Vagina (tissue), 2 donors: ENCODE data around the gene ZNF662.

ENCODE experiments used
- CTCF ChIP-seq, 3 experiments: fragments of 450-650 bp in 2 of 3; fragments of 200-600 bp in 1 of 3; sonication (generic) in 1 of 3; IDR thresholded peaks; one replicate each; pipeline ENCODE4 v1.5.1; 2017 to 2019; ENCODE audit warnings: antibody characterized with exemption in 3 of 3, mild to moderate bottlenecking in 2 of 3, moderate library complexity in 2 of 3
- POLR2A ChIP-seq, 2 donors: fragments of 450-650 bp; IDR thresholded peaks; one replicate each; pipeline ENCODE4 v1.6.1; 2017; ENCODE audit warnings: antibody characterized with exemption in 2 of 2, mild to moderate bottlenecking in 2 of 2, moderate library complexity in 2 of 2
- POLR2AphosphoS5 ChIP-seq, 2 donors: sonication (generic); formaldehyde crosslinking; IDR thresholded peaks; one replicate each; pipeline ENCODE4 v1.9.0; 2017; ENCODE audit warnings: antibody characterized with exemption in 2 of 2, mild to moderate bottlenecking in 2 of 2, low read depth in 1 of 2; ENCODE audit not compliant: insufficient read depth in 1 of 2

GRCh38 chr3:42942693-42943092 lies 36.8 kb downstream of the ZNF662 start:
- no peak for TF ChIP-seq POLR2A (IDR thresholded peaks at IDR 0.05)
- TF ChIP-seq CTCF (IDR thresholded peaks at IDR 0.05): no peak
- TF ChIP-seq POLR2AphosphoS5 (IDR thresholded peaks at IDR 0.05; ENCODE audit: insufficient read depth in 1 of 2, low read depth in 1 of 2): no peak
